SKM-1 (cell line): ENCODE data around the gene CDK5RAP3.
"Not testable (repeated sequence)": the region's sequence is repeated elsewhere in the genome, so short reads cannot be mapped to it uniquely, and the experiment has no call there.

ENCODE experiments used
- DNase-seq: peaks from one replicate; lab custom pipeline; 2025; ENCODE audit not compliant: unreplicated experiment; lab: John Stamatoyannopoulos, UW

The CDK5RAP3 gene

DNA sequence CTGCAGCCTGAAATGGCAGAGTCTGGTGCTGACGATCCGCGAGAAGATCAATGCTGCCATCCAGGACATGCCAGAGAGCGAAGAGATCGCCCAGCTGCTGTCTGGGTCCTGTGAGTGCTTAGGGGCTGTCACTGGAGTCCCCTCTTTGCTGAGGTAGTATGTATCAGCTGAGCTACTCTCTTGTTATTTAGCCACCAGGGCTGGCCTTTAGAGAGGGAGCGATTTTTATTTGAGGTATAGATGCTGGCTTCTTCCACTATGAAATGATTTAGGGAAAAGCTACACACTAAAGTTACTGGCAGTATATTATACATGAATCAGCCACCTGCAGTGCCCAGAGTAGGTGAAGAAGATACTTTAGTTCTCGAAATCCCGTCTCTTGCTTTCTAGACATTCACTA lies 2.6 kb downstream of the CDK5RAP3 start:
- DNase-seq: peak; percentile 20

- no peak for DNase-seq
Observed at GRCh38 chr17:47975189-47975822, 4.4 kb downstream of the CDK5RAP3 start.

DNA sequence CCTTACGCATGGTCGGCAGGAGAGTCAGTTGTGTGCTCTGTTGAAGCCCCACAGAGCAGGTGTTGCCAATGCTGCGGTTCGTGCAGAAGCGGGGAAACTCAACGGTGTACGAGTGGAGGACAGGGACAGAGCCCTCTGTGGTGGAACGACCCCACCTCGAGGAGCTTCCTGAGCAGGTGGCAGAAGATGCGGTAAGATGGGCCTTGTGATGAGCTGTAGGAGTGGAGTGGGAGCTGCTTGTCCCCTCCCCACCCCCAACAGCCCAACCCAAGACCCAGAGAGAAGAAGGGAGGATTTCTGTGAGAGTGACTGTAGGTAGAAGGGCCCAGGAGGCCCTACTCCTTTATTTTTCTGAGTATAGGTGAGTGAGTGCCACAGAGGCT lies 4.9 kb downstream of the CDK5RAP3 start:
- no peak for DNase-seq

- DNase-seq: no peak
Observed at GRCh38 chr17:47978324-47978723, 7.4 kb downstream of the CDK5RAP3 start.

GRCh38 chr17:47980541-47980940 lies 9.6 kb downstream of the CDK5RAP3 start:
- no peak for DNase-seq

- DNase-seq: no peak
Observed at GRCh38 chr17:47981462-47981861, 10.5 kb downstream of the CDK5RAP3 start.

DNA sequence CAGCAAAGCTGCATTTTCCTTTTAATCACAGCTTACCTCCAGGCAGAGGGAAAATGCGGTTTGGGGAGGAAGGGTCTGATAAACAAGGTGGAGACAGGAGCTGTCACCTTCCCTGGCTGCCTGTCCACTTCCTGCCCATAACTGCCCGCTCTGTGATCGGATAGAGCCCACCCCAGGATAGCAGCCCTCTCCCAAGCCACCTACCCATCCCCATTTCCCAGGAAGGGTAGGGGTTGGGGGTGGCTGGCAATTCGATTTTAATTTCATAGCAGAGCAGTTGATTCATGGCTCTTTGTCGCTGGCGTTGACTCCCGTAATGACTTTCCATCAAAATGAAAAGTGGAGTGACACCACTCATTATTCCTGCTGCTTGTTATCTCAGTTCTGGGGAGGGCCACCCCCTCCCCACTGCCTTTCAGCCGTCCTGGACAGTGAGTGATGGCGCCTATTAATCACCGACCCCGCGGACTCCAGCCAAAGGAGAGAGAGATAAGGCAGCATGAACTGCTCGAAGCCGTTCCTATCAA lies 11.2 kb downstream of the CDK5RAP3 start:
- no peak for DNase-seq

GRCh38 chr17:47982645-47983390 lies 11.9 kb downstream of the CDK5RAP3 start:
- DNase-seq: no peak

DNA sequence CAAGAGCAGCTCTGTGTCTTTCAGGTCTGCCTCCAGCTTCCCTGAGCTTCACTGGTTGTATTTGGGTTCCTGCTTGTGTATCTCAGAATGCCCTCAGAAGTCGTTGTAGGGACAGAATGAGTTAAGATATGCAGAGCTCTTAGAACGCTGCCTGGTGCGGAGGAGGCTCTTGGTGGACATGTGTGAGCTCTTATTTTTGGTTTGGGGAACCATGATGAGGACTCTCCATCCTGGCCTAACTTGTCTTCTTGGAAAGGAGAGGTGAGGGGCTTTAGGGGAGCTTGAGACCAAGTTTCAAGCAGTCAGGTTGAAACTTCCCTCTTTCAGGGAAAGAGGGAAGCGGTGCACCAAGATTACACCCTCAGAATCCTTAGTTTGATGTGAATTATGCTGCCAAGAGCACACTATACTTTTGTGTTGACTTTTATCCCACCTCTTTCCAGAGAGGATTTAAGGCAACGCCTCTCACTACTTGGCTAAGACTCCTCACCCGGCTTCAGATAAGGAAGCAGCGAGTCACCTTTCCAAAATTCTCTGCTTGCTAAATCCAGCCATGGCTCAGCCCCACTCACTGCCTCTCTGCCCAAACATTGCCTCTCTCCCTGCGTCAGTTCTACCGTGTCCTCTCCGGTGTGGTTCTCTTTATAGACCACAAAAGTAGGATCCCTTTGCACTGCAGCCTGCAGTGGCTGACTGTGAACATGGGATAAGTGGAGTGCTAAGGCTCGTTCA lies 12.7 kb downstream of the CDK5RAP3 start:
- no peak for DNase-seq

- DNase-seq: no peak
Observed at GRCh38 chr17:47986520-47986919, 15.6 kb downstream of the CDK5RAP3 start.

GRCh38 chr17:47987240-47987835 lies 16.4 kb downstream of the CDK5RAP3 start:
- DNase-seq: no peak

- not testable (repeated sequence) for DNase-seq
Observed at GRCh38 chr17:47988445-47988844, 17.5 kb downstream of the CDK5RAP3 start.

DNA sequence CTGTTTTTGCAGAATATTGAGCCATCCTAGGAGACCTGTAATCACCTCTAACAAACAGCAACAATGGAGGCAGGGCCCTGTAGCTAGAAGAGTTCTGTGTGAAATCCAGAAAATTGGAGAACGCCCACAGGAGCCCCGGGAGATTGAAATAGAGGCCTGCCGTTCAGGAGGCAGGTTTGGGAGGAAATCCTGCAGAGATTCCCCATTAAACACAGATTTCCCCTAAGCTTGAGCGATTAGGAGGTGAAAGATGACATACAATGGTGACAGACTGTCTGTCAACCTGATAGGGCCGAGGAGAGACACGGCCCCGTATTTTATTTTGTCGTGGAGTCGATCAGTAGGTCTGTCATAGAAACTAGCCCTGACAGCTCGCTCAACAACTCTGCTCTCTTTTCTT lies 18.2 kb downstream of the CDK5RAP3 start:
- no peak for DNase-seq

DNA sequence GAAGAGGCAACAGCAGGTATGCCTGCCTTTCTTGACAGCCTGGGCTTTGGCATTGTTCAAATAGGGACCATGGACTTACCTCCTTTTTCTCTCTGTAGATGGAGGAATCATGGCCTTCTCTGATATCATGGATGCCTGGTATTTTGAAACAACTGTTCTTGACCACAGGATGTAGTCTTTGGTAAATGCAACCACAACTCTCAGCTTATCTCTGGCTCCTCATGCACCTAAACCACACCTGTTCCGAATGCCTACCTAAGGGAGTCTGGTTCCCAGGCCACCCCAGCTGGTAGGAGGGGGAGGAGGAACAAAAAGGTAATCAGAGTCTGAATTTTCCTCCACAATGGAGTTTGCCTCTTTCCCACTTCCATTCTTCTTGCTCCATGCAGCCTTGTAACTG lies 18.8 kb downstream of the CDK5RAP3 start:
- no peak for DNase-seq

GRCh38 chr17:47990962-47991731 lies 20.2 kb downstream of the CDK5RAP3 start:
- DNase-seq: no peak

GRCh38 chr17:47992216-47992615 lies 21.3 kb downstream of the CDK5RAP3 start:
- no peak for DNase-seq

- DNase-seq: no peak
Observed at GRCh38 chr17:47993031-47993564, 22.2 kb downstream of the CDK5RAP3 start.

DNA sequence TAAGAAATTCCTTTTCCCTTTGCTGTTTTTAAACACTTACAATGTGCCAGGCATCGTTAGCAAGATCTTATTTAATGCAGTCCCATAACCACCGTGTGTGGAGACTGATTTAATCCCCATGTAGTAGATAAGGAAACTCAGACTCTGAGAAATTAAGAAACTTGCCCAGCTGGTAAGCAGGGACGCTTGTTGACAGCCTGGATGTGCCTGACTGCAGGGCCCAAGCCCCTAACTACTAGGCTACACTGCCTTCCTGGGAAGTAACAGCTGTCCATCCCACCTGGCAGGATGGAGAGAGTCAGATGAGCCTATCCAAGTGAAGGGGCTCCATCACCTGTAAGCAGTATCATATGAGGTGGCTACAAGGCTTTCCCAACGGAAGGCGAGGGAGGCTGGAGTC lies 23.1 kb downstream of the CDK5RAP3 start:
- DNase-seq: no peak

GRCh38 chr17:47994724-47995123 lies 23.8 kb downstream of the CDK5RAP3 start:
- no peak for DNase-seq

- DNase-seq: no peak
Observed at GRCh38 chr17:47995241-47995935, 24.5 kb downstream of the CDK5RAP3 start.
